ENCODE measurements around the gene SEMA5B. TPM values are rescaled to one million over a fixed set of nuclear protein-coding genes. Genes with fewer than 3 reads are reported as not detected.

The SEMA5B gene
- total RNA-seq, 1 experiment from 2014 or later: not detected

DNA sequence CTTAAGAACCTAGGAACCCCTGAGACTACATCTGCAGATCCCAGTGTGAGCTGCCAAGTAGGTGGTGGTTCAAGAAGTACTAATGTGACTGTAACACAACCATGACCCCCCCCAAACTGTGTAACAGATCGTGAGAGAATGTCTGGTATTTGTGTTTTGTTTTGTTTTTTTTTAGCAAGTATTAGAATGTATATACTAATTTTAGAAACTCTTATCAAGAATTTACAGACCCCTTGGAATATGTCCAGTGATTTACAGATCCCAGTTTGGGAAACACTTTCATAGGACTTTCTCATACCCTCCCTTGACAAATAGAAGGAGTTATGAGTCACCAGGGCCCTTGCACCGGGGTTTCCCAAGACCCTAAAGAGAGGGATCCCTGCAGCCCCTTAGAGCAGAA is 79.8 kb downstream of the SEMA5B start:
- intact Hi-C loops (cut with micrococcal nuclease; ENCODE audit: unreplicated experiment): no loop called here
- H3K27ac Mint-ChIP-seq (ENCODE audit: unreplicated experiment): no peak overlapping the region
- no peak for DNase-seq
- no peaks in the 10 kb centered on the region for H3K36me3 Mint-ChIP-seq (ENCODE audit: insufficient read depth, unreplicated experiment)
- TF ChIP-seq, protein P1, sequence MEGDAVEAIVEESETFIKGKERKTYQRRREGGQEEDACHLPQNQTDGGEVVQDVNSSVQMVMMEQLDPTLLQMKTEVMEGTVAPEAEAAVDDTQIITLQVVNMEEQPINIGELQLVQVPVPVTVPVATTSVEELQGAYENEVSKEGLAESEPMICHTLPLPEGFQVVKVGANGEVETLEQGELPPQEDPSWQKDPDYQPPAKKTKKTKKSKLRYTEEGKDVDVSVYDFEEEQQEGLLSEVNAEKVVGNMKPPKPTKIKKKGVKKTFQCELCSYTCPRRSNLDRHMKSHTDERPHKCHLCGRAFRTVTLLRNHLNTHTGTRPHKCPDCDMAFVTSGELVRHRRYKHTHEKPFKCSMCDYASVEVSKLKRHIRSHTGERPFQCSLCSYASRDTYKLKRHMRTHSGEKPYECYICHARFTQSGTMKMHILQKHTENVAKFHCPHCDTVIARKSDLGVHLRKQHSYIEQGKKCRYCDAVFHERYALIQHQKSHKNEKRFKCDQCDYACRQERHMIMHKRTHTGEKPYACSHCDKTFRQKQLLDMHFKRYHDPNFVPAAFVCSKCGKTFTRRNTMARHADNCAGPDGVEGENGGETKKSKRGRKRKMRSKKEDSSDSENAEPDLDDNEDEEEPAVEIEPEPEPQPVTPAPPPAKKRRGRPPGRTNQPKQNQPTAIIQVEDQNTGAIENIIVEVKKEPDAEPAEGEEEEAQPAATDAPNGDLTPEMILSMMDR (IDR thresholded peaks at IDR 0.05; ENCODE audit: unreplicated experiment): no peak
- CTCF ChIA-PET: interaction anchor here (0.6 kb wide), 1 partner anchor 12 kb away, joined by 5 read pairs; no protein-coding TSS in a partner anchor
- peaks cover 14% of the 10 kb centered on the region for H3K4me1 Mint-ChIP-seq (ENCODE audit: low read depth, unreplicated experiment)
- H3K4me3 Mint-ChIP-seq (ENCODE audit: low read depth, unreplicated experiment): no peak overlapping the region
- BruUV-seq (replicated peaks): no TSS peak
- H3K27me3 Mint-ChIP-seq (ENCODE audit: unreplicated experiment): peaks cover 14% of the 10 kb centered on the region
- no peaks in the 10 kb centered on the region for H3K9me3 Mint-ChIP-seq (ENCODE audit: low read depth, unreplicated experiment)

DNA sequence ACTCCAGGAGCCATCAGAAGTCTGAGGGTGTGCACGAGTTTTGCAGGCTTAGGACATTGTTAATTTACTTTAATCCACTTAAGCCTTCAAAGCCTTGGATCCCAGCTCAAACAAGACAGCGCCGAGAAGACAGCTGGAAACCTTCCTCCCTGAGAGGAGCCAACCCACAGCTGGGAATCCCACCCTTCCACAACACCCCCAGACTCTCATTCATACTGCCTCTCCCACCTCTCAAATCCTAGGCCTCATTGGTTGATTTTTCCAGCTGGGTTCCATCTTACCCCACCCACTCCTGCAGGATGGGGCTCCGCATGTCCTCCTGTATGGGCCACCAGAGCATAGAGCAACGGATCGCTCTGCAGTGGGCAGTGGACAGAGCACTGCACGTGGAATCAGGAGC is 80.4 kb downstream of the SEMA5B start:
- CTCF ChIA-PET: no interaction called here
- intact Hi-C loops (cut with micrococcal nuclease; ENCODE audit: unreplicated experiment): no loop called here
- Mint-ChIP-seq H3K9me3 (ENCODE audit: low read depth, unreplicated experiment) (no peaks in the 10 kb centered on the region), H3K4me3 (ENCODE audit: low read depth, unreplicated experiment) (no peak overlapping the region), H3K27me3 (ENCODE audit: unreplicated experiment) (peaks cover 14% of the 10 kb centered on the region), H3K27ac (ENCODE audit: unreplicated experiment) (no peak overlapping the region), H3K36me3 (ENCODE audit: insufficient read depth, unreplicated experiment) (no peaks in the 10 kb centered on the region), H3K4me1 (ENCODE audit: low read depth, unreplicated experiment) (peaks cover 9% of the 10 kb centered on the region)
- BruUV-seq (replicated peaks): no TSS peak
- TF ChIP-seq, protein P1 (IDR thresholded peaks at IDR 0.05; ENCODE audit: unreplicated experiment): no peak
- no peak for DNase-seq

DNA sequence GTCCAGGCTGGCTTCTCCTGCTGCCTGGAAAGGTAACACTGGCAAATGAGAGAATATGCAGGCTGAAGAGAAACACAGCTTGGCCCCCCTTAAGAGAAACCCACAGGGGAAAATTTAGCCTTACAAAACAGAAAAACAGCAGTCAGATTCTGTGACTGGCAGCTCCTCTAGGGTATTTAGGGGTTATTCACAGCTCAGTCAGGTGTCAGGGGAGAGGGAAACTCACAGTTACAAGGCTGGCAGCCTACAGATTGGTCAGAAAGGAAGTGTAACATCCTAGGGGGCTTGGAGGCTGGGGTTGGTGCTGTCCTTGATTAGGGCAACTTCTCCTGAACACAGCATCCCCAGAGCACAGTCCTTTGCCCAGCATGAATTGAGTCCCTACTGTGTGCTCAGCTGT is 81.4 kb downstream of the SEMA5B start:
- no TSS peak for BruUV-seq (replicated peaks)
- intact Hi-C loops (cut with micrococcal nuclease; ENCODE audit: unreplicated experiment): no loop called here

DNA sequence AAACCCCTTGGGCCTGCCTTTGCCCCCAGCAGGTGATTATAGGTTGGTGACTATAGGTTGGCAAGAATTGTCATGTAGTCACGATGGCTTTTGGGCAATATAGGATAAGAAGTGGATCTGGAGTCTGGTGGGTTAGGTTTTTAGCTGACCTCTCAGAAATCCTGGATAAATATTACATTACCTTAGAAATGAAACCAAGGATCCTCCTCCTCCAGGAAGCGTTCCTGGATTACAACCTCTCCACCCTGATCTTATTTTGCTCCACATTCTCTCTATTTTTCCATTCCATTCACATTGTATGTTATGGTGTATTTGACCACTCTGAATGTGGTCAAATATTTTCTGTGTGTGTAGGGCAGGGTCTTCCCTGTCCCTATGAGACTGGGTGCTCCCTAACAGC is 82.3 kb downstream of the SEMA5B start:
- CTCF ChIA-PET: no interaction called here
- intact Hi-C loops (cut with micrococcal nuclease; ENCODE audit: unreplicated experiment): no loop called here
- Mint-ChIP-seq H3K4me1 (ENCODE audit: low read depth, unreplicated experiment) (no peaks in the 10 kb centered on the region), H3K4me3 (ENCODE audit: low read depth, unreplicated experiment) (no peak overlapping the region), H3K27ac (ENCODE audit: unreplicated experiment) (no peak overlapping the region), H3K27me3 (ENCODE audit: unreplicated experiment) (peaks cover 14% of the 10 kb centered on the region), H3K36me3 (ENCODE audit: insufficient read depth, unreplicated experiment) (no peaks in the 10 kb centered on the region), H3K9me3 (ENCODE audit: low read depth, unreplicated experiment) (no peaks in the 10 kb centered on the region)
- BruUV-seq (replicated peaks): no TSS peak
- TF ChIP-seq, protein P1 (IDR thresholded peaks at IDR 0.05; ENCODE audit: unreplicated experiment): no peak
- DNase-seq: no peak

More for the DNA sequence above, 81.4 kb downstream of the SEMA5B start:
- DNase-seq: no peak
- Mint-ChIP-seq H3K4me3 (ENCODE audit: low read depth, unreplicated experiment) (no peak overlapping the region), H3K27ac (ENCODE audit: unreplicated experiment) (no peak overlapping the region), H3K27me3 (ENCODE audit: unreplicated experiment) (peaks cover 14% of the 10 kb centered on the region), H3K4me1 (ENCODE audit: low read depth, unreplicated experiment) (no peaks in the 10 kb centered on the region), H3K36me3 (ENCODE audit: insufficient read depth, unreplicated experiment) (no peaks in the 10 kb centered on the region), H3K9me3 (ENCODE audit: low read depth, unreplicated experiment) (no peaks in the 10 kb centered on the region)
- CTCF ChIA-PET: no interaction called here
- TF ChIP-seq, protein P1 (IDR thresholded peaks at IDR 0.05; ENCODE audit: unreplicated experiment): no peak

Measured in Calu3 (cell line).